SHP77 (cell line): ENCODE measurements around the gene PAPOLG.
"Not testable (repeated sequence)": the region's sequence is repeated elsewhere in the genome, so short reads cannot be mapped to it uniquely, and the experiment has no call there.

Experiments used
- DNase-seq, 2 experiments: peaks; one replicate each; lab custom pipeline; 2025; lab: John Stamatoyannopoulos, UW

PAPOLG gene

DNA sequence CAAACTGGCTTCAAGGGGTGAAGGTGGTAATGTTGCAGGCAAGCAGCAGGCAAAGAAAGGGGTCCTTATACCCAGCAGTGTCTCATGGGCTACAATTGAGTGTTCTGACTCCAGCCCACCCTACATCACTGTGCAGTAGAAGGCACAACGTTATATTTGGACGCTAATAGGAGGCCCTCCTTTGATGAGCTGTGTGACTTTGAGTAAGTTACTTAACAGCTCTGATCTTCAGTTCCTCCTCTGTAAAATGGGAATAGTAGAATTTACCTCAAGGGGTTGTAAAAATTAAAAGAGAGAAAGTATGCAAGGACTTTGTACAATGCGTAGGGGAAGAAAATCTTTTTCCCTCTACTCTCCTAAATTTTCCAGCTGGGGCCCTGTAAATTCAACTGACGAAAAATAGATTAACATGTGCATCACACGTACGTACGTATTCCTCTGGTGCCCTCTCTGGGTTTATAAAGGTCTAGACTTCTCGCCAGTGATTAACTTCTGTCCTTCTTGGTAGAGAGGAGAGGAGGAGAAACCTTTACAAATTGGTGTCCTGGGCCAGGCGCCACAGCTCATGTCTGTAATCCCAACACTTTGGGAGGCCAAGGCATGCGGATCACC is 67.7 kb downstream of the PAPOLG start:
- DNase-seq, result no peak

- DNase-seq, result no peak
These were observed 69.6 kb downstream of the PAPOLG start for GRCh38 chr2:60825666-60826065.

GRCh38 chr2:60826111-60826510 is 70.0 kb downstream of the PAPOLG start:
- DNase-seq, result no peak

- DNase-seq, result not testable (repeated sequence)
These were observed 70.8 kb downstream of the PAPOLG start for GRCh38 chr2:60826860-60827259.

GRCh38 chr2:60827369-60827768 is 71.3 kb downstream of the PAPOLG start:
- DNase-seq, result no peak

DNA sequence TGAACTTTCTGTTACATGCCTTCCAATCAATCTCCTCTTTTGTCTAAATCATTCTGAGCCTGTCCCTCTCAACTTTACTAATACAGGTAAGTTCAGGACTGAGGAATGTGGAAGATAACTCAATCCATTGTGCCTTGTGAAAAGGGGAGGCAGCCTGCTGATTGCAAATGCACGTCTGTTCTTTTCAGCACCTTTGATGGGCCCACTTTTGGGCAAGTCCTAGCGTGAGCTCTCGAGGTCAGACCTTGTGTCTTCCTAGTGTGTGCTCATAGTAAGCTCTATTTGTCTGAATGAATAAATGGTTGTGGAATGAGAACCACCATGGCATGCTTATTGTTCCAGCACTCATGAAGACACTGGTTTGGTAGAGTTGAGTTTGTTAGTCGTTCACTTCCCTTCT is 74.9 kb downstream of the PAPOLG start:
- DNase-seq, result no peak

DNA sequence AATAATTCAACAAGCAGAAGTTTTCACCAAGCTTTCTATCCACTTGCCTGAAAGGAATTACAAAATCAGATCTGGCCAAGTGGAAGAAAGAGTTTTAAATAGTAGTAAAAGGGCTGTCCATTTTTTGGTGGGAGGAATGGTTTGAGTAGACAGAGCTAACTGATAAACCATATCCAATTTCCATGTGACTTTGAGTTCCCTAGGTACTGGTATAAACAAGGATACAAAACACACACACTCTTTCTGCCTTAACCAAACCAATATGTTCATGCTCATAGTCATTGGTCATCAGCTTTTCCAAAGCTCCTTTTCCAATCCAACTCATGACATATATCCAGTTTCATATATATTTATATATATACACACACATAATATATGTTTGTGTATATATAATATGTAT is 75.9 kb downstream of the PAPOLG start:
- no peak for DNase-seq

DNA sequence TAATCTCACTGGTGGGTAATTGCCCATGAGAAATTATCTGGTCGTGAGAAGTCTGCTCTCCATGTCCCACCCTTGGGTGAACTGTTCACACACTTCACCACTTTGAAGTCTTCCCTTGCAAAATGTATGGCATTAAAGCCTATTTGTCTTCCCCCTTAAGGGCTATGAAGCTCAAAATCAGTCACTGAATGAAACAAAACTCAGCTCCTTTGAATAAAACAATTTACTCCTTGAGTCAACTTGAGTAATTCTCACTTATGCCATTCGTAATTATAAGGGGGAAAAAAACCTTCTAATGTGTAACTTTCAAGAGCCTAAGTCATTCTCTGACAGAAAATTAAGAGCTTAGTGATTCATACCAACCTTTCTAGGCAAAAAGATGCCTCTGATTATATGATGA is 76.6 kb downstream of the PAPOLG start:
- DNase-seq, result no peak

- no peak for DNase-seq
These were observed 78.2 kb downstream of the PAPOLG start for GRCh38 chr2:60834270-60834717.

DNA sequence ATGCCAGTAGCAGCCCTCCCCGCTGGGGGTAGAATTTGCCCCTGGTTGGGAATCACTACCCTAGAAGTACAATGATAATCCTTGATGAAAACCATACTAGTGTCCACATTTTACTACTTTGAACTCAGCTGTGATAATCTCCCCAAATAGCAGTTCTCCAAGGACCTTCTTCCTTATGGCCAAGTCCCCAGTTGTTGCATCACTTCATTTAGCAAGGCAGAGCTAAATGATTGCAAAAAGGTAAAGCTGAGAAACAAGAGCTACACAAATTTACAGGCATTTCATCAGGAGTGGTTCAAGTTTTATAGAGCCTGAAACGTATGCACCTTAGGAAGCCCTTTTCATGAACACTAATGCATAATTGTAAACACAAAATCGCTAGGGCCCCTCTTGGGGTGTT is 80.4 kb downstream of the PAPOLG start:
- DNase-seq, result no peak

DNA sequence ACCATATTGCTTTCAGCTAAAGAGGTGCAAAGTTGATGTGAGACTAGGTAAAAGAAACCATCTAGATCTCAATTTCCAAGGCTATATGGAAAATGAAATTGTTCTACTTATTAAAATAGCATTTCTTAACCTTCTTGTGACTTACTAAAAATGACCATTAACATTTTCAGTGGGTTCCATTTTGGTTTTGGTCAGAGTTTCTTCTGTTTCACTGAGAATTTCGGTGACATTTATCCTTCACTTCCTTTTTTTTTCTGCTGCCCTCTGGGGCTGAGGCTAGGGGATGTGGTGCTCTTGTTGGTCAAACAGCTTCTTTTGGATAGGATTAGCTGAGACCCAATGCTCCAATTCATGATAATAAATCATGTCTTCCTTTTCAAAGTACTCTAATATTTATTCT is 81.1 kb downstream of the PAPOLG start:
- DNase-seq, result no peak

DNA sequence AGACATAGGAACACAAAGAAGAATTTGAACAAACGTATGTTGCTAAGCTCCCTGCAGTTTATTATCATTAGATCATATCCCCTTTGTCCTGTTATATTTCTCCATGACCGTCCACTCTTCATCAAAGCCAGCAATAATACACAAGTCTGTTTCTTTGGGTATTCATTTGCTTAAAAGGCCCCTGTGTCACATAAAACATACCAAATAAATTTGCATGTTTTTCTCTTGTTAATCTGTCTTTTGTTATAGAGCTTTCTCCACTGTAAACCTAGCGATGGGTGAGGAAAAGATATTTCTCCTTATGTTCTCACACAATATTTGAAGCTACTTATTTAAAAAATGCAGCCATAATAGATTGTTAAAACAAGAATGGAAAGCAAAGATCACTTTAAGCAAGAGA is 82.4 kb downstream of the PAPOLG start:
- no peak for DNase-seq

DNA sequence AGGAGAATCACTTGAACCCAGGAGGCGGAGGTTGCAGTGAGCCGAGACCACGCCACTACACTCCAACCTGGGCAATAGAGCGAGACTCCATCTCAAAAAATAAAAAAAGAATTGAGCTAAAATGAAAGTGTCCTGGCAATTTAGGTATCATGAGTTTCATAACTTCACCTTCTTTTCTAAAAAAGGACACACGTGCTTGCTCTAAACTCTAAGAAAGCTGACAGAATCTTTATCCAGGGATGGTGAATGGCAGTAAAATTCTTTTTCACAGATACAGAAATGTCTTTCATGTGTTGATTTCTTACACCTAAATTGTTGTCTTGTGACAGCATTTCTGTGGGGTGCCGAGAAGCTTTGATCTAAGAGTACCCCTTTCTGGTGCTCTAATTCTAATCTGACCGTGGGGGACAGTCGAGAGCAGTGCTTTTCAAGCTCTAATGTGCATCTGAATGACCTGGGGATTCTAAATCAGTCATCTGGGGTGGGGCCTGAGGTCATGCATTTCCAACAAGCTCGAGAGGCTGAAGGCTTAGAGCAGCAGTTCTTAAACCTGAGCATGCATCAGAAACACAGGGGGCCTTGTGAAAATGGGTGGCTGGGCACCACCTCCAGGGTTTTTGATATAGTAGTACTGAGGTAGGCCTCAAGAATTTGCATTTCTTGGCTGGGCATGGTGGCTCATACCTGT is 83.2 kb downstream of the PAPOLG start:
- DNase-seq, result no peak

- DNase-seq, result no peak
These were observed 84.8 kb downstream of the PAPOLG start for GRCh38 chr2:60840880-60841279.

- DNase-seq, result no peak
These were observed 86.9 kb downstream of the PAPOLG start for GRCh38 chr2:60843006-60843405.

DNA sequence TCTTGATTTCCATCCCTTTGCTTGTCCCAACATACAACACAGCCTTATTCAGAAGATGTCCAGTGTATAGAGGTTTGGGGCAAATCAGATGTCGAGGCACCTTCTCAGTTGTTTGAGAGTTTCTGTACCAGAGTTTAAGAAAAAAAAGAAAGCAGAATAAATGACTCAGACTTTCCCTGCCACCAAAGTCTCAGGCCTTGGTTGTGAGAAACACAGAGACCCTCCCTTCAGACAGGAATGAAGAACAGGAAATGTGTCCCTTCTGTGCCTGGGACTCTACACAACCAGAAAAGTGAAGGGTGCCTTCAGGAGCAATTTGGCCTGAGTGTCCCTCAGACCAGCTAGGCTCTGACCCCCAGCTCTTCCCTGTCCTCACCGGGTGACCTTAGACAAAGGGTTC is 88.0 kb downstream of the PAPOLG start:
- no peak for DNase-seq

DNA sequence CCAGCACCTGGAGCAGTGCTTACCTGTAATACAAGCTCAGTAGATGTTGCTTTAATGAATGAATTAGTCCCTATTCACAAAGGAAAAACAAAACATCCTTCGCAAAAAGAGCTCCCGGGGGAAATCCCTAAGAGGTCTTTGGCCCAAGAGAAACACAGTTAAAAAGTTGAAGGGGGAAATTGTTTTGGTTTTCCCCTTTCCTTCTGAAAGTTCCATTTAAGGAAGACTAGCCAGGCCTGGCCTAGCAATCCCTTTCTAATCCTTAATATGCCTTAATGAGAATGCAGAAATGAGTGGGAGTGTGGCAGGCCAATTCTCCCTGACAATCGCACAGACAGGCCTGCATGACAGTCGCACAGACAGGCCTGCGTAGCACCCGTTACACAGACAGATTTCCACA is 91.8 kb downstream of the PAPOLG start:
- no peak for DNase-seq
